GM23338 (cell line): ENCODE data around the gene MAPK6.

Experiments used
- CREB1 ChIP-seq: fragments of 250-450 bp; sonication (Bioruptor Pico); IDR thresholded peaks from 2 replicates; pipeline ENCODE4 v1.5.0; 2020; ENCODE audit warnings: low read depth, mild to moderate bottlenecking, moderate library complexity
- EZH2 ChIP-seq: fragments of 200-600 bp; sonication (generic); IDR thresholded peaks from one replicate; pipeline ENCODE4 v1.8.0; 2017; ENCODE audit warnings: antibody characterized with exemption, mild to moderate bottlenecking, low read depth; ENCODE audit not compliant: unreplicated experiment
- EZH2phosphoT487 ChIP-seq: fragments of 200-600 bp; sonication (generic); IDR thresholded peaks from one replicate; pipeline ENCODE4 v1.8.1; 2018; ENCODE audit warnings: antibody characterized with exemption; ENCODE audit not compliant: unreplicated experiment
- POLR2AphosphoS5 ChIP-seq: IDR thresholded peaks from 2 replicates; pipeline ENCODE4 v1.6.1; 2016; ENCODE audit warnings: antibody characterized with exemption, low read depth
- STAT1 ChIP-seq: IDR thresholded peaks from one replicate; pipeline ENCODE4 v1.6.1; 2016; ENCODE audit warnings: antibody characterized with exemption; ENCODE audit not compliant: unreplicated experiment
- ZNF114 ChIP-seq: fragments of 250-450 bp; sonication (Bioruptor Pico); IDR thresholded peaks from 2 replicates; pipeline ENCODE4 v1.5.0; 2020; ENCODE audit warnings: mild to moderate bottlenecking, moderate library complexity
- TF ChIP-seq, protein P1 (sequence below), 2 experiments: fragments of 200-600 bp in 1 of 2; sonication (generic) in 1 of 2; conservative IDR thresholded peaks; 2 replicates each; pipeline versions ENCODE4 v1.5.1 to v1.6.1; 2016 to 2017; ENCODE audit warnings: antibody characterized with exemption in 2 of 2, low read depth in 2 of 2, mild to moderate bottlenecking in 2 of 2, moderate library complexity in 1 of 2
- TF ChIP-seq, protein P2 (sequence below): IDR thresholded peaks from one replicate; pipeline ENCODE4 v1.6.1; 2018; ENCODE audit warnings: antibody characterized with exemption; ENCODE audit not compliant: unreplicated experiment
- TF ChIP-seq, protein P3 (sequence below): IDR thresholded peaks from 2 replicates; pipeline ENCODE4 v1.6.1; 2016; ENCODE audit warnings: antibody characterized with exemption

DNA sequence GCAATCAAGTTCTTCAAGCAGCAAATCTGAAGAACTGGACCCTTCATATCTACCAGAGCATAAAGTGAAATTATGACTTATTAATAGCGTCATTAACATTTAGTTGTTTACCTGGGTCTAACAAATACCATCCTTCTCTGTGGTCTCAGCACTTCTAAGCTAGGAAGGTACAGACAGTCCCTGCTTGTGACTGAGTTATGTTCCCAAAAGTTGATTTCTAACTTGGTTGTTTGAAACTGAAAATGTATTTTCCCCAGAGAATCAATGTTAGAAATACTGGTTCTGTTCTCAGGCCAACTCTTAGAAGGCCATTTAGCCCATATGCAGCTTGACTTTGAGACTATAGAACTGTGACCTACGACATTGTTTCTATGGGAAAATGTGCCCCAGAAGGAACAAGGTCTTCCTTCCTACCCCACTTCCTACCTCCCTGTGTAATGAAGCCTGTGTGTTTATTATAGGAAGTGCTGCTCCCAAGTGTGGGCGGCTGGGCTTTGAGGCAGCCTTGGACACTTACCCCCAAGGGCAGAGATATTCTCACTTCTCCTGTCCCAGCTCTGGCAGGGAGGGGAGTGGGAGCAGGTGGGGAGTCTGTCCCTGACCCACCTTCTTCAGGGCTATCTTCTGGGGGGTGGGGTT is 12.2 kb upstream of the MAPK6 start:
- TF ChIP-seq, protein P1, sequence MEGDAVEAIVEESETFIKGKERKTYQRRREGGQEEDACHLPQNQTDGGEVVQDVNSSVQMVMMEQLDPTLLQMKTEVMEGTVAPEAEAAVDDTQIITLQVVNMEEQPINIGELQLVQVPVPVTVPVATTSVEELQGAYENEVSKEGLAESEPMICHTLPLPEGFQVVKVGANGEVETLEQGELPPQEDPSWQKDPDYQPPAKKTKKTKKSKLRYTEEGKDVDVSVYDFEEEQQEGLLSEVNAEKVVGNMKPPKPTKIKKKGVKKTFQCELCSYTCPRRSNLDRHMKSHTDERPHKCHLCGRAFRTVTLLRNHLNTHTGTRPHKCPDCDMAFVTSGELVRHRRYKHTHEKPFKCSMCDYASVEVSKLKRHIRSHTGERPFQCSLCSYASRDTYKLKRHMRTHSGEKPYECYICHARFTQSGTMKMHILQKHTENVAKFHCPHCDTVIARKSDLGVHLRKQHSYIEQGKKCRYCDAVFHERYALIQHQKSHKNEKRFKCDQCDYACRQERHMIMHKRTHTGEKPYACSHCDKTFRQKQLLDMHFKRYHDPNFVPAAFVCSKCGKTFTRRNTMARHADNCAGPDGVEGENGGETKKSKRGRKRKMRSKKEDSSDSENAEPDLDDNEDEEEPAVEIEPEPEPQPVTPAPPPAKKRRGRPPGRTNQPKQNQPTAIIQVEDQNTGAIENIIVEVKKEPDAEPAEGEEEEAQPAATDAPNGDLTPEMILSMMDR (conservative IDR thresholded peaks at IDR 0.05; ENCODE audit: low read depth in 2 of 2) = no peak
- TF ChIP-seq, protein P2, sequence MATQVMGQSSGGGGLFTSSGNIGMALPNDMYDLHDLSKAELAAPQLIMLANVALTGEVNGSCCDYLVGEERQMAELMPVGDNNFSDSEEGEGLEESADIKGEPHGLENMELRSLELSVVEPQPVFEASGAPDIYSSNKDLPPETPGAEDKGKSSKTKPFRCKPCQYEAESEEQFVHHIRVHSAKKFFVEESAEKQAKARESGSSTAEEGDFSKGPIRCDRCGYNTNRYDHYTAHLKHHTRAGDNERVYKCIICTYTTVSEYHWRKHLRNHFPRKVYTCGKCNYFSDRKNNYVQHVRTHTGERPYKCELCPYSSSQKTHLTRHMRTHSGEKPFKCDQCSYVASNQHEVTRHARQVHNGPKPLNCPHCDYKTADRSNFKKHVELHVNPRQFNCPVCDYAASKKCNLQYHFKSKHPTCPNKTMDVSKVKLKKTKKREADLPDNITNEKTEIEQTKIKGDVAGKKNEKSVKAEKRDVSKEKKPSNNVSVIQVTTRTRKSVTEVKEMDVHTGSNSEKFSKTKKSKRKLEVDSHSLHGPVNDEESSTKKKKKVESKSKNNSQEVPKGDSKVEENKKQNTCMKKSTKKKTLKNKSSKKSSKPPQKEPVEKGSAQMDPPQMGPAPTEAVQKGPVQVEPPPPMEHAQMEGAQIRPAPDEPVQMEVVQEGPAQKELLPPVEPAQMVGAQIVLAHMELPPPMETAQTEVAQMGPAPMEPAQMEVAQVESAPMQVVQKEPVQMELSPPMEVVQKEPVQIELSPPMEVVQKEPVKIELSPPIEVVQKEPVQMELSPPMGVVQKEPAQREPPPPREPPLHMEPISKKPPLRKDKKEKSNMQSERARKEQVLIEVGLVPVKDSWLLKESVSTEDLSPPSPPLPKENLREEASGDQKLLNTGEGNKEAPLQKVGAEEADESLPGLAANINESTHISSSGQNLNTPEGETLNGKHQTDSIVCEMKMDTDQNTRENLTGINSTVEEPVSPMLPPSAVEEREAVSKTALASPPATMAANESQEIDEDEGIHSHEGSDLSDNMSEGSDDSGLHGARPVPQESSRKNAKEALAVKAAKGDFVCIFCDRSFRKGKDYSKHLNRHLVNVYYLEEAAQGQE = no peak
- no peak for TF ChIP-seq POLR2AphosphoS5
- no peak for TF ChIP-seq ZNF114 (CRISPR knock-in tag)
- TF ChIP-seq EZH2phosphoT487 = no peak
- TF ChIP-seq EZH2 = no peak
- no peak for TF ChIP-seq CREB1
- TF ChIP-seq, protein P3, sequence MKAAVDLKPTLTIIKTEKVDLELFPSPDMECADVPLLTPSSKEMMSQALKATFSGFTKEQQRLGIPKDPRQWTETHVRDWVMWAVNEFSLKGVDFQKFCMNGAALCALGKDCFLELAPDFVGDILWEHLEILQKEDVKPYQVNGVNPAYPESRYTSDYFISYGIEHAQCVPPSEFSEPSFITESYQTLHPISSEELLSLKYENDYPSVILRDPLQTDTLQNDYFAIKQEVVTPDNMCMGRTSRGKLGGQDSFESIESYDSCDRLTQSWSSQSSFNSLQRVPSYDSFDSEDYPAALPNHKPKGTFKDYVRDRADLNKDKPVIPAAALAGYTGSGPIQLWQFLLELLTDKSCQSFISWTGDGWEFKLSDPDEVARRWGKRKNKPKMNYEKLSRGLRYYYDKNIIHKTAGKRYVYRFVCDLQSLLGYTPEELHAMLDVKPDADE = no peak
- TF ChIP-seq STAT1 = no peak
